ENCODE results near the gene SH3GL2. TPM values are rescaled to one million over a fixed set of nuclear protein-coding genes. Genes with fewer than 3 reads are reported as not detected.

Gene SH3GL2
- total RNA-seq, 1 donor from 2014 or later = 1.2 TPM

- DNase-seq (ENCODE audit: low spot score) = peak; percentile 51
These were observed 232.1 kb downstream of the SH3GL2 start for GRCh38 chr9:17810728-17811571.

DNA sequence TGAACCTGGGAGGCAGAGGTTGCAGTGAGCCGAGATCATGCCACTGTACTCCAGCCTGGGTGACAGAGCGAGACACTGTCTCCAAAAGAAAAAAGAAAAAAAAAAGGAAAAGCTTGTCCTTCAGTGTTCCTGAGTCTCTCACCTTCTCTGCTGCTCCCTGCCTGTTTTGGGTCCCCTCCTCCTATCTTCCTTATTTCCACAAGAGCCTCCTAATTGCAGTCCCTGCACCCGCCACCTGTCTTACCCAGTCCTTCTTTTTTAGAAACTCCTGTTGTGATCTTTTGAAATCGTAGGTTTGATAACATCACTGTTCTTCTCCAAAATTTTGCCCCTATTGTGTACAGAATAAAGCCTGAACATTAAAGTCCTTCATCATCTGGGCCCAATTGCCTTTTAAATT is 234.9 kb downstream of the SH3GL2 start:
- no peak for DNase-seq (ENCODE audit: low spot score)

DNA sequence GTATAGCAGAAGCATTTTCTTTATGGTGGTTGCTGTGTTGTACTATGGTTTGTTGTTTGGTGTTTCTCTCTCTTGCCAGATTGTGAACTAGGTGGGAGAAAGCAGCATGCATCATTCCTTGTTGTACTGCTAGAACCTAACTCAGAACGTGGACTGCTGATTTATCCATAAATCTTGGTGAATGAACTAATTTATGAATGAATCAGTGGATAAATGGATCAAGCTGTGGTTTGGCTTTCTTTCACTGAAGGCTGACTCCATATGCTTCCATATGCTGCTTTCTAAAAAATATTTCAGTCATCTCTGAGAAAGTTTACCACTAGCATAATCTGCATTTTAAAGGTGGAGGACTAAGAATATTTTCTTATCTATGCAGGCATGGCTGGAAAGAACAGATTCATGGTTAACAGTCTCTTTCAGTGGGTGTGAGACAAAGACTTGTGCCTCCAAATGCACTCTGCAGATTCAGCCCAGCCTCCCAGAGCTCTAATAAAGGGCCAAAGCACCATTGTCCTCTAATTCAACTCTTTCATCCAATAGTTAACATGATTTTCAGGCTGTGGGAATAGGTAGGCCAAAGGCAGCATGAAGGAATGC is 237.7 kb downstream of the SH3GL2 start:
- no peak for DNase-seq (ENCODE audit: low spot score)

GRCh38 chr9:17824191-17824590 is 245.3 kb downstream of the SH3GL2 start:
- DNase-seq (ENCODE audit: low spot score) = no peak

GRCh38 chr9:17824616-17825264 is 245.9 kb downstream of the SH3GL2 start:
- DNase-seq (ENCODE audit: low spot score) = no peak

DNA sequence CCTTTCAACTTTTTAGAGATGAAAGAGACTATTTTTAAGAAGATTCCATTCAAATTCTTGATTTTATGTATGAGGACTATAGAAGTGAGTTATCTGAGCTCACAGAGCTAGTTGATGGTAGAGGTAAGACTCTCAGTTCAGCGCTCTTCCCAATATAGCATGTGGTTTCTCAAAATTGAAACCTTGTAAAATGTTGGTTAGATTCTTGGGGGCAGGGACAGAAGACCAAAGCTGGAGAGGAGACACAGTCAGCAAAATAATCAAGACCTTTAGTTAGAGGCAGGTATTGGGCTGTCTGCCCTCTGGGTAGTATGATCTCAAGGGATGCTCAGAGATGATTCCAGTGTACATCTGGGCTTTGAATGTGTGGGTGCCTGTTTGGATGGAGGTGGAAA is 246.4 kb downstream of the SH3GL2 start:
- no peak for DNase-seq (ENCODE audit: low spot score)

- DNase-seq (ENCODE audit: low spot score) = no peak
These were observed 250.2 kb downstream of the SH3GL2 start for GRCh38 chr9:17829064-17829463.

DNA sequence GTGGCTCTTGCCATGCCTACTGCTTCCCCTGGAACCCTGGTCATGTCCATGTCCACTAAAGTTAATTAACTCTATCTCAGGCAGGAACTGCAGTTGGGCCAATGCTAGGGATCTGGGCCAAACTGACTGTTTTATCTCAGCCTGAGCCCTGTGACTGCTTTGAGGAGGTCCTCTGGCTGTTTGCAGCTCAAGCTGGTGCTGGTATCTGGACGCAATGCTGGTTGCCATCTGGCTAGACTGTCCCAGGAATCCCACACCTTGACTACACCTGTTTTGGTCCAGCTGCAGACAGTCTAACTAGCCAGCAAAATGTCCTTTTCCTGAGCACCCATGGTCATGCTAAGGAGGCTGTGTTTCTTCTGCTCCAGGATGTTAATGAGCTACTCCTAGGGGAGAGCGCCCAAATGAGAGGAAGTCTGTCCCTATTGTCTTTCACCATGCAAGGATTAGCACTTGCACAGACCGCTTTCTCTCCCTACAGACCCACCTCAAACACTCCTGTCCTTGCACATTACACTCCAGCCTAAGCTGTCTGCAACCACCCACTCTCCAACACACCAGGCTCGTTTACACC is 251.0 kb downstream of the SH3GL2 start:
- no peak for DNase-seq (ENCODE audit: low spot score)

- no peak for DNase-seq (ENCODE audit: low spot score)
These were observed 253.9 kb downstream of the SH3GL2 start for GRCh38 chr9:17832812-17833211.

GRCh38 chr9:17833846-17834245 is 255.0 kb downstream of the SH3GL2 start:
- DNase-seq (ENCODE audit: low spot score) = no peak

DNA sequence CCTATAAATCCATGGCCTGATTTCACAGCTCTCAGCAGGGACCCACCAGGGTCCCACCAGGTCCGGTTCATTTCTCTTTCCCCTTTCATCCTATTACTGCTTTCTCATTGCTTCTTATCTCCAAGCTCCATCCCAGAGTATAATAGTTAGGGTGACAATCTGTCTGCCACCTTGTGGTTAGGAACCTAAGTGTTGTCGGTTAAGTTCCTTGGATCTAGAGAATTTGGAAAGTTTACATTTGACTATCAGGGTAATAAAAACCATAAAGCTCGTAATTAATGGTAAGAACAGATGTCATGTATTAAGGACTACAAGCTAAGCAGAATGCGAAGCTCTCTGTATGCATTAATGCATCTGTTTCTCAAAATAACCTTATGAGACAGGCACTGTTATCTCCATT is 259.1 kb downstream of the SH3GL2 start:
- no peak for DNase-seq (ENCODE audit: low spot score)

GRCh38 chr9:17839776-17840175 is 260.9 kb downstream of the SH3GL2 start:
- DNase-seq (ENCODE audit: low spot score) = no peak

GRCh38 chr9:17843236-17843635 is 264.4 kb downstream of the SH3GL2 start:
- DNase-seq (ENCODE audit: low spot score) = no peak

All from ureter (tissue), 1 donor.